ENCODE data around the gene MACROD2.
A peak's percentile ranks its signal among the peaks of the same experiment; 100 is the strongest.
"Not testable (repeated sequence)": the region's sequence is repeated elsewhere in the genome, so short reads cannot be mapped to it uniquely, and the experiment has no call there.

MACROD2 gene

DNA sequence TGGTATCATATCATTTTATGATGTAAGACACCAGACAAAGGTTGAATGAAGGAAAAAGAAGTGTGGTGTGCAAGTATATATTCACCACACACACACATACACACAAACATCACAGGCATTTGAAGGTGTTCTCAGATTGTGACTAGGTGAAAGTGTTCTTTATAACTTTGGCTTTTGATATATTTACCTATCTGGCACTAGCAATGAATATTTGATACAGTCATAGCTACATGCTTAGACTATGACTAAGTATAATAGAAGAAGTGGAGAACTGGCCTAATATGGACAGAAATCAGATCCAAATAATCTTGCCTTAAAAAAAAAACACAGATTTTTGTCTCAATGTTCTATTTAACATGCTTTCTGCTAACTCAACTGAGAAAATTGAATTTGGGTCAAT is 1768.0 kb downstream of the MACROD2 start:
- DNase-seq (ENCODE audit: low spot score), result no peak

- no peak for DNase-seq (ENCODE audit: low spot score)
Measured at GRCh38 chr20:15767586-15767985, 1772.3 kb downstream of the MACROD2 start.

DNA sequence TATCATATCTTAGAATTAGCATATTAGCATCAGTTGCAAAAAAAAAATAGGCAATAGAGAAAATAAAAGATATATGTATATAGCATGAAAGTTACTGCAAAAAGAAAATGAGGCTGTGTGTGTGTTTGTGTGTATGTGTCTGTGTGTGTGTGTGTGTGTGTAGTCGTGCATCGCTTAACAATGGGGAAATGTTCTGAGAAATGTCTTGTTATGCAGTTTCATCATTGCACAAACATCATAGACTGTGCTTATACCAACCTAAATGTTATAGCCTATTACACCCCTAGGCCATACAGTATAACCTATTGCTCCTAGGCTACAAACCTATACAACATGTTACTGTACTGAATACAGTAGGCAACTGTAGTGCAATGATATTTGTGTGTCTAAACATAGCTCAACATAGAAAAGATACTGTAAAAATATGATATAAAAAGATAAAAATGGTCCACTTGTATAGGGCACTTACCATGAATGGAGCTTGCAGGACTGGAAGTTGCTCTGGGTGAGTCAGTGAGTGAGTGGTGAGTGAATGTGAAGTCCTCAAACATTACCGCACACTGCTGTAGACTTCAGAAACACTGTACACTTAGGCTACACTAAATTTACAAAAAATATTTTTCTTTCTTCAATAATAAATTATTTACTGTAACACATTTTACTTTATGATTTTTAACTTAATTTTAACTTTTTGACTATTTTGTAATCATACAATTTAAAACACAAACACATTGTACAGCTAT is 1772.9 kb downstream of the MACROD2 start:
- no peak for DNase-seq (ENCODE audit: low spot score)

DNA sequence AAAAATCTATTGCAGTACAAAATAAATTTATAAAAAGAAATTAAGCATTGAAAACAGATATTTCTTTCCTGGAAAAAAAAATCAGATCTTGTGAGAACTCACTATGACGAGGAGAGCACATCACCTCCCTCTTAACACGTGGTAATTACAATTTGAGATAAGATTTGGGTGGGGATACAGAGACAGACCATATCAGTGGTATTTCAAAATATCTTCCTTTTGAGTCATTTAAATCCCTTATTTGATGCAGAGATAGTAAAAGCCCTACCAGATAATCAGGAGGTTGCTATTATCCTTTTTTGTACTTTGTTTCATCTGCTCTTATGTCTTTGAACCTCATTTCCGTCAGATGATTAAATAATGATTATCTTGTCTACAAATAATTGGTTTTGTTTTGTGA is 1777.5 kb downstream of the MACROD2 start:
- no peak for DNase-seq (ENCODE audit: low spot score)

GRCh38 chr20:15774926-15775325 is 1779.6 kb downstream of the MACROD2 start:
- no peak for DNase-seq (ENCODE audit: low spot score)

- DNase-seq (ENCODE audit: low spot score), result no peak
Measured at GRCh38 chr20:15776770-15777466, 1781.6 kb downstream of the MACROD2 start.

DNA sequence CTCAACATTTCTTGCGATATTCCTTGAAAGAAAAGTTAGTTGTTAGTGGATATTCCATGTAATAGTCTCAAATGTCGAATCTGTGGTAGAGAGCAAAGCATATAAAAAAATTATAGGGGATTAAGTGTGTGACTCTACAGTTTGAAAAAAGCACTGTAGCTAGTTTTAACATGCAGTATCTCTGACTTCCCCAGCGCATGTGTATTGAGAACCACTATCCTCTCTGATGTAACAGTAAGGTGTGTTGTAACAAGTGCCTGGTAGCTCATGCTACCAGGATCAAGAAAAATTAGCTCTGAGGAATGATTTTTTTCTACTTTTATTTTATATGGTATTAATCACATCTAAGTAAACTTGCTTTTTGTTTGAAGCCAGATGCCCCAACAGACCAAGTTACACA is 1788.7 kb downstream of the MACROD2 start:
- DNase-seq (ENCODE audit: low spot score), result no peak

- peak; percentile 70 for DNase-seq (ENCODE audit: low spot score)
Measured at GRCh38 chr20:15789079-15789478, 1793.8 kb downstream of the MACROD2 start.

DNA sequence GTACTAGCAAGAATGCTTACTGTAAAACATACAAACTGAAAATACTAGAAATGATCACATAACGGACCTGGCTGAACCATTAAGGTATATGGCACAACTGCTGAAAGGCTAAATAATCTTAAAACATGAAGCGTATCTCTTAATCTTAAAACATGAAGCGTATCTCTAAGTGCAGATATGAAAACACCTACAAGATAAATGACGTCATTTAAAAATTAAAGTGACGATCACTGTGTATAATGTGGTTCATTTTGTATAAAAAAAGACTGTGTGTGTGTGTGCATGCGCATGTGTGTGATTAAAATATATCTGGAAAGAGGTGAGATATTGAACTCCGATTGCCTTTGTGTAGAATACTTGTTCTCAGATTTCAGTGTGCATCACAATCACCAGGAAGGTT is 1797.5 kb downstream of the MACROD2 start:
- DNase-seq (ENCODE audit: low spot score), result no peak

DNA sequence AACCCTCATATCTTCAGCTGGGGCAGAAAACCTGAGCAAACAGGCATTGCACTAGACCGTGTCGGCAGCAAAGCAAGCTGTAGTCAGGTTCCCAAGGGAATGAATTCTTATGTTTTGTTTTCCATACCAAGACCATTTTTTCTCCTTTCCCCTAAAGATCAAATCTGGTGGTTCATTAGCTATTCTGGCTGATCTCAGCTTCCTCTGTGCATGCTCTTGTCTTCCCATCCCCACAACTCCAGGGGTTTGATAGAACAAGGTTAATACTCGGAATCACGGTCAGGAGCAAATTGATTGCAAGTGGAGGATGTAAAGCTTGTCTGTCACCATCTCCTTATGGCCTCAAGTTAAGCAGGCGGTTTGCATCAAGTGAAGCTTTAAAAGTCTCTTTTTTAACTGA is 1799.1 kb downstream of the MACROD2 start:
- DNase-seq (ENCODE audit: low spot score), result no peak

DNA sequence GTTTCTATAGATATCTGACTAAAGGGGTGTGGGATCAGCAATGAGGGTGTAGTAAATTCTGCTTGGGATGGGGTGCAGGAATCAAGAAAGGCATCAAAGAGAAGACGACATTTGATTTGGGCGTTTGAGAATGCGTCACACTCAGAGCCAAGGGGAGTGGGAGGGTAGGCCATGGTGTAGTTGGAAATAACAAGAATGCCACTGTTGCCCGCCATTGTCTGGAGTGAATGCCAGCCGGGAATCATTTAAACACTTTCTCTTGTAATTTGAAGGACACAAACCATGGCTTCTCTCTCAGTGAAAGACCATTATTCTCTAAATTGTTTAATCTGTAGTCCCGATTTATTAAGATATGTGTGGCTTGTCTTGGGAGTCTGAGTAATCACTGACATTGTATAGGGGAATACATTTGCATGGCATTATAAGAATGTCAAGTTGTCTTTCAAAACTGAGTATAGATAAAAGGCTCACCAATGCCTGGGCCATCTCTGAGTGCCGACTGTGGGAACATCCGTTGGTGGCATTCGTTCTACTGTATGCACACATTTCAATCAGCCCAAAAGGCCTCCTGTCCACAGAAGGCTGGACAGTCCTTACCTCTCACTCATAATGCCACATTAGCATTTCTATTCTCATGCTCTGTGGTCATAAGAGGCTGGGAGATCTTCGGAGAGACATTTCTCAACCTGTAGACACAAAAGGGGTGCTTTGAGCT is 1800.1 kb downstream of the MACROD2 start:
- no peak for DNase-seq (ENCODE audit: low spot score)

GRCh38 chr20:15799871-15800270 is 1804.6 kb downstream of the MACROD2 start:
- DNase-seq (ENCODE audit: low spot score), result peak; percentile 29

DNA sequence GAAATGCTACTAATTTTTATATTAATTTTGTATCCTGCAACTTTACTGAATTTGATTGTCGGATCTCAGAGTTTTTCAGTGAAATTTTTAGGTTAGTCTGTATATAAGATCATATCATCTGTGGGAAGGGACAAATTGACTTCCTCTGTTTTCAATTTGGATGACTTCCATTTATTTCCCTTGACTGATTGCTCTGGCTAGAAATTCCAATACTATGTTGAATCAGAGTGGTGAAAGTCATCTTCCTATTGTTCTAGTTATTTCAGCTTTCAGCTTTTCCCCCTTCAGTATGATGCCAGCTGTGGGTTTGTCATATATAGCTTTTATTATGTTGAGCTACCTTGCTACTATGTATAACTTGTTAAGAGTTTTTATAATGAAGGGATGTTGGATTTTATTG is 1806.7 kb downstream of the MACROD2 start:
- DNase-seq (ENCODE audit: low spot score), result no peak

DNA sequence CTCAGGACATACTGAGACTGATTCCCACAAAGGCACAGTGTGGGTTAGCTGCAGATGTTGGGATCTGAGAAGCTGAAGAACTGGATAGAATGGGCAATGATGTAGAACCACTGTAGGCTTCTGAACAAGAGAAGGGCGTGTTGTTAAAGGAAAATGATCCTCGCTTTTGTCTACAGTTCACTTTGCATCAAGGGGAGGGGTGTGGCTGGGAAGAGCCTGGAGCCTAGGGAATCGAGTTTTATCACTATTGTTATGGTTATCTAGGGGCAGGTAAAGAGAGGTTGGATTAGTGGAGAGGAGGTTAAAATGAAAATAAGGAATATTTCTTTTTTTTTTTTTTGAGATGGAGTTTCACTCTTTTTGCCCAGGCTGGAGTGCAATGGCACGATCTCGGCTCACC is 1809.8 kb downstream of the MACROD2 start:
- DNase-seq (ENCODE audit: low spot score), result no peak

DNA sequence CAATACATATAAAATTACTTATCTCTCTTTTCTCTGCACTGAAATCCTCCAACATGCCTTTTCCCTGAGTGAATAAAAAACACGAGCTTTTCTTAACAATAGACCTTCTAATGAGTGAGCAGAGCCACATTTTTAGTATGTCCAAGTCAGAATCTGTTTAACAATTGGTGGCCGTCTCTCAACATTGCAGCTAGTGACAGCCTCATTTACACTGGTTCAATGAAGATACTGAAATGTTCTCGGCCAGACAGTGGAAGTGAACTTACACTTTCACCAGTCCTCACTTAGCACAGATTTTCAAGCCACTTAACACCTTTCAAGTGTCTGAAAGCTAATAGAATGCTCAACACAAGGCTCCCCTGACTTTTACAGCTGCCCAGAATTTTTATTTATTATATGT is 1810.8 kb downstream of the MACROD2 start:
- no peak for DNase-seq (ENCODE audit: low spot score)

DNA sequence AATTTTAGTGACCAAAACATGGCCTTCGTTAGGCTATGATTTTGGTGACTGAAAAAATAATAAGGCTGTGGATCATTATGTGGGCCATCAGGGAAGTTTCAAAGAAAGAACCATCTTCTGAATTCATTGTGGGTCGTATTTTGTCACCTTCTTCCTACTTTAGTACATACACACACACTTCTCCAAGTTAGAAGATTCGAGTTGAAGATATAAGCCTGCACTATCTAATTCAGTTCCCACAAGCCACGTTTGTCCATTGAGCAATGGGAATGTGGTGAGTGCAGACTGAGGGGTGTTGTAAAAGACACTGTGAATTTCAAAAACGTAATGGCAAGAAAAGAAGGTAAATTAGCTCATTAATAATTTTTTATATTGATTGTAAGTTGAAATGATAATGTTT is 1812.0 kb downstream of the MACROD2 start:
- no peak for DNase-seq (ENCODE audit: low spot score)

GRCh38 chr20:15807771-15808170 is 1812.5 kb downstream of the MACROD2 start:
- not testable (repeated sequence) for DNase-seq (ENCODE audit: low spot score)

DNA sequence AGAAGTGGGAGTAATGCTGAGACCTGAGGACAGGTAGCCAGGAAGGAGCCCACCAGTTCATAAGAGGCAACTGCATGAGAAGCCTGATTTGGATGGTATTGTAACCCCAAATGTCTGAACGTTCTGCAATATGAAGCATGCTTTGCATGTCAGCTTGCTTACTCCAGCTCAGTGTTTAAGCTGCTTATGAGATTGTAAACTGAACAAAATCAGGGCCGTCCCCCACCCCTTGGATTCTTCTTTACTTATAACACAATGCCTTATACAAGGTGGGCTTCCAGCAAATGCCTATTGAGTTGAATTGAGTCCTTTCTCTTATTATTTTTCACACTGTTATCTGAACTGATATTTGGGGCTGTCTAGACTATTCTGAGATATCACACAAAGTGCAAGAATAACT is 1816.6 kb downstream of the MACROD2 start:
- no peak for DNase-seq (ENCODE audit: low spot score)

GRCh38 chr20:15812696-15813095 is 1817.4 kb downstream of the MACROD2 start:
- DNase-seq (ENCODE audit: low spot score), result no peak

GRCh38 chr20:15814360-15814759 is 1819.0 kb downstream of the MACROD2 start:
- no peak for DNase-seq (ENCODE audit: low spot score)

- DNase-seq (ENCODE audit: low spot score), result no peak
Measured at GRCh38 chr20:15814911-15815310, 1819.6 kb downstream of the MACROD2 start.

DNA sequence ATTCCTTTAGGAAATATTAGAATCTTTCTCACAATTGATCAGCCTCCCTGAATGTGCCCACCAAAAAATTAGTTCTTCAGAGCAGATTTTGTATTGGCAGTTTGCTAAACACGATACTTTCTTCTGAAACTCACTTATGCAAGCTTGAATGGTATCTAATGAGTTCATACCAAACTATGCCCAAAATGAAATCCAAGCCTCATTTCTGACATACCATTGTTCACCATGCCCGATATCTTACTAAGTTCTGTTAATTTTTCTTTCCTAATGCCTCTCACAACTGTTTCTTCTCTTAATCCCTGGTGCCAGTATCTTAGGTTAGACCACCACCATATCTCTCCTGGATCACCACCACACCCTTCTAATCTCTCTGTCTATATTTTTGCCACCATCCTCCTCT is 1822.0 kb downstream of the MACROD2 start:
- no peak for DNase-seq (ENCODE audit: low spot score)

- DNase-seq (ENCODE audit: low spot score), result no peak
Measured at GRCh38 chr20:15818651-15819071, 1823.3 kb downstream of the MACROD2 start.
